OCI-LY3 (cell line): ENCODE data around the gene ARHGEF4.

ENCODE experiments used
- H2AFZ ChIP-seq: fragments of 200-600, 300-600 bp; shearing (Covaris generic); 2 replicates; pipeline ENCODE4 v1.6.0; 2014; ENCODE audit warnings: antibody characterized with exemption, low read depth, low read length
- H3K27ac ChIP-seq: fragments of 200-600, 300-600 bp; sonication (generic); 2 replicates; pipeline ENCODE4 v1.5.1; 2014; ENCODE audit warnings: mild to moderate bottlenecking, low read length, moderate library complexity, mixed read lengths
- H3K27me3 ChIP-seq: fragments of 200-600, 300-600 bp; sonication (generic); 2 replicates; pipeline ENCODE4 v1.6.1; 2014; ENCODE audit warnings: low read depth, low read length, mixed read lengths
- H3K36me3 ChIP-seq: fragments of 200-600, 300-600 bp; sonication (generic); replicated peaks from 2 replicates; pipeline ENCODE3; 2014; ENCODE audit warnings: low read depth, low read length, mixed read lengths
- H3K4me1 ChIP-seq: fragments of 300-600, 200-600 bp; sonication (generic); 2 replicates; pipeline ENCODE4 v1.6.1; 2014; ENCODE audit warnings: low read length, mixed read lengths
- H3K4me2 ChIP-seq: fragments of 200-600, 300-600 bp; sonication (generic); 2 replicates; pipeline ENCODE4 v1.6.1; 2014; ENCODE audit warnings: low read length, mixed read lengths
- H3K4me3 ChIP-seq: fragments of 300-600, 200-600 bp; sonication (generic); 2 replicates; pipeline ENCODE4 v1.5.1; 2014; ENCODE audit warnings: antibody characterized with exemption, mild to moderate bottlenecking, low read length, moderate library complexity
- H3K79me2 ChIP-seq: fragments of 300-600, 200-600 bp; shearing (Covaris generic); 2 replicates; pipeline ENCODE4 v1.6.1; 2014; ENCODE audit warnings: mild to moderate bottlenecking, low read length, mixed read lengths
- H3K9ac ChIP-seq: fragments of 300-600, 200-600 bp; shearing (Covaris generic); 2 replicates; pipeline ENCODE4 v1.6.0; 2014; ENCODE audit warnings: mild to moderate bottlenecking, low read length, moderate library complexity
- H3K9me3 ChIP-seq: fragments of 200-600, 300-600 bp; shearing (Covaris generic); 2 replicates; pipeline ENCODE4 v1.6.1; 2014; ENCODE audit warnings: low read length, mixed read lengths; ENCODE audit not compliant: insufficient read depth
- H4K20me1 ChIP-seq: fragments of 200-600, 300-600 bp; sonication (generic); 2 replicates; pipeline ENCODE4 v1.6.1; 2016; ENCODE audit warnings: low read length, mixed read lengths; ENCODE audit not compliant: insufficient read depth
- CTCF ChIP-seq: fragments of 200-600, 300-600 bp; sonication (generic); IDR thresholded peaks from 2 replicates; pipeline ENCODE4 v1.5.1; 2014; ENCODE audit warnings: antibody characterized with exemption, low read length, low read depth
- EZH2phosphoT487 ChIP-seq: fragments of 200-600 bp; shearing (Covaris generic); IDR thresholded peaks from 2 replicates; pipeline ENCODE4 v1.6.1; 2018; ENCODE audit warnings: antibody characterized with exemption, mixed run types, low read depth

The ARHGEF4 gene

DNA sequence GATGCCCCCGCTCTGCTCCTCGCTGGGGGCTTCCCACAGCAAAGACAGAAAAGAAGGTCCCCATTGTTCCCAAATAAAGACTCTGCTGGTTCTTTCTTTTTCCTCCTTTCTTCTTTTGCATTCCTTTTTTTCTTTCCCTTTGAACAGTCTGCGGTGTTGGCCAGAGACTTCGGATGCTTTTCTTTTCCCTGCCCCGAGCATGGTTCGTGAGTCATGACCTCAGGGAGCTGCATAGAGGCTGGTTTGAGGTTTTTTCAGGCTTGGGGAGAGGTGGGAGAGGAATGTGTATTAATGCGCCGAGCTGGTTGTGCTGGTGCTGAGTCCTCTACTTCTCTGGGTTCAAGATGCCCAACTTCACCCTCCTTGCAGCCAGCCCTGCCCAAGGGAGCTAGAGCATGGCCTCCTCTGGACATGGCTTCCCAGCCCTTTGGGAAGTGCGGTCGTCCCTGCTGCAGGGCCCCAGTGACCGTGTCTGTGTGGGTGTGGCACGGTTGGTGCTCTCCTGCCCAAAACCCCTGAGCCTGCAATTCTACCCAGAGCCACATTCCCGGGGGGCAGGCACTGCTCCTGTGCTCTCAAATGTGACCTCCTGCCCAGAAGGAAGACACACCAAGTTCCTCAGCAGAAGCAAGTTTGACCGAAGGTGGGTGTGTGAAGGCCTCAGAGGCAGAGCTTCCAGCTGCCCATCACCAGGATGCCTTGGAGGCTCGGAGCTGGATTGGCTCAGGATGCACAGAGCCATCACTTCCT is 9.0 kb upstream of the ARHGEF4 start:
- no peaks in the 10 kb centered on the region for H3K36me3 ChIP-seq
- H3K4me2 ChIP-seq = no peak overlapping the region
- no peaks in the 10 kb centered on the region for H3K27me3 ChIP-seq
- no peak overlapping the region for H3K4me3 ChIP-seq
- no peak overlapping the region for H3K9ac ChIP-seq
- no peaks in the 10 kb centered on the region for H3K79me2 ChIP-seq
- H3K27ac ChIP-seq = no peak overlapping the region
- peaks cover 25% of the 10 kb centered on the region for H3K4me1 ChIP-seq
- H3K9me3 ChIP-seq = no peaks in the 10 kb centered on the region
- no peak overlapping the region for H2AFZ ChIP-seq
- TF ChIP-seq CTCF (no peak), EZH2phosphoT487 (no peak)
- H4K20me1 ChIP-seq = no peaks in the 10 kb centered on the region

DNA sequence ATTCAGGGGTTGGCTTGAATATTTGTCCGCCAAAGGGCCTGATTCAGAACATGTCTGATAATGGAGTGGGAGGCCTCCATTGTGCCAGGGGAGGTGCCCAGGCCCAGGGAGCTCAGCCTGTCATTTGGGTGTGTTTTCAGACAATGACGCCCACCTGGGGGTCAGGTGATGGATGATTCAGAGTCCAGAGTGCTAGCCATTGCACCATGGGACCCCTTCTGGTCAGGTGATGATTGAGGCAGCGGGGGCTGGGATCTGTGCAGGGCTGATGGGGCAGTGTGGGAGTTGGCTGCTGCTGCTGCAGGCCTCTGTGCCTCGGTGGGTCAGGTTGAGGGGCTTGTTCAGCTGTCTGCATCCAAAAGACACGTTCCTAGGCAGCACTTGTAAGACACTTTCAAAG is 8.3 kb upstream of the ARHGEF4 start:
- no peak overlapping the region for H3K4me2 ChIP-seq
- H2AFZ ChIP-seq = no peak overlapping the region
- no peaks in the 10 kb centered on the region for H4K20me1 ChIP-seq
- no peaks in the 10 kb centered on the region for H3K27me3 ChIP-seq
- no peak for TF ChIP-seq CTCF
- no peak for TF ChIP-seq EZH2phosphoT487
- H3K79me2 ChIP-seq = no peaks in the 10 kb centered on the region
- H3K9me3 ChIP-seq = no peaks in the 10 kb centered on the region
- H3K4me1 ChIP-seq = peaks cover 18% of the 10 kb centered on the region
- H3K27ac ChIP-seq = no peak overlapping the region
- H3K9ac ChIP-seq = no peak overlapping the region
- H3K4me3 ChIP-seq = no peak overlapping the region
- no peaks in the 10 kb centered on the region for H3K36me3 ChIP-seq

DNA sequence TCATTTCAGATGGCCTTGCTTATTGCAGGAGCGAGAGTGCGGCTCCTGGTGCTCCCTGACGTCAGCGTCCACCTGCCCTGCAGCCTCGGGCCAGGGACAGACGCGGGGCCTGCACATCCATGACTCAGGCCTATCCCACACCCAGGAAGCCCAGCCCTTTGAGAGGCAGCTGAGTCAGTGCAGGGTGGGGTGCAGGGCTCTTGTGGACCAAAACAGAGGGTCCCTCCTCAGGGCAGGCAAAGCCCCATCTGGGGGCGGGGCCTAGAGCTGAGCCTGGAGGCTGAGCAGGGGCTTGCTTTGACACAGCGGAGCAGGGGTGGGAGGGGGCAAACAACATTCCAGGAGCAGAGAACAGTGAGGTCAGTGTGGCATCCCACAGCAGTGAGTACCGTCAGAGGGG is 7.7 kb upstream of the ARHGEF4 start:
- Histone ChIP-seq H3K36me3 (no peaks in the 10 kb centered on the region), H3K9ac (no peak overlapping the region), H3K4me1 (peaks cover 12% of the 10 kb centered on the region), H4K20me1 (no peaks in the 10 kb centered on the region), H3K27ac (no peak overlapping the region), H3K4me3 (no peak overlapping the region), H3K4me2 (no peak overlapping the region), H2AFZ (no peak overlapping the region), H3K79me2 (no peaks in the 10 kb centered on the region), H3K27me3 (no peaks in the 10 kb centered on the region), H3K9me3 (no peaks in the 10 kb centered on the region)
- TF ChIP-seq CTCF (no peak), EZH2phosphoT487 (no peak)

DNA sequence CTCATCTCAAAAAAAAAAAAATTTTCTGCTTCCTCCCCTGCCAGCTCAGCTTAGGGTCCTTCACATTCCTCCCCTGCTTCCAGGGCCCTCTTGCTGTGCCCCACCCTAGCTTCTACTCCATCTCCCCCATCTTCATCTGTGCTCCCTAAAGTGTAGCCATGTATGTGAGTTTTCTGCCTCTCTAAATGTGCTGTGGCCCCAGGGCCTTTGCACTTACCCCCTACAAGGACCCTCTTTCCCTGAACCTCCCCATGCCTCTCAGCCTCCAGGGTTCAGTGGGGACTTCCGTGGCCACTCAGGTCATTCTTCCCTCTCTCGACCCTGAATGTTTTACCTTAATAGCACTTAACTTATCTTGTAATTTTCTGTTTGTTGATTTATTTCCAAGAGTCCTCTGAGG is 6.2 kb upstream of the ARHGEF4 start:
- H2AFZ ChIP-seq = no peak overlapping the region
- H3K27me3 ChIP-seq = no peaks in the 10 kb centered on the region
- H3K4me2 ChIP-seq = no peak overlapping the region
- TF ChIP-seq EZH2phosphoT487 = no peak
- no peak for TF ChIP-seq CTCF
- H3K4me3 ChIP-seq = no peak overlapping the region
- no peaks in the 10 kb centered on the region for H3K36me3 ChIP-seq
- no peaks in the 10 kb centered on the region for H3K9me3 ChIP-seq
- no peaks in the 10 kb centered on the region for H3K79me2 ChIP-seq
- H3K27ac ChIP-seq = no peak overlapping the region
- H3K9ac ChIP-seq = no peak overlapping the region
- no peaks in the 10 kb centered on the region for H4K20me1 ChIP-seq
- H3K4me1 ChIP-seq = no peaks in the 10 kb centered on the region
